NK-92 treated with Interleukin-12 subunit alpha and Interleukin-12 subunit beta, amount 100 ng/mL, for 24 hours (cell line): ENCODE results near the gene DGKH.
A peak's percentile ranks its signal among the peaks of the same experiment; 100 is the strongest.
"Not testable (repeated sequence)": the region's sequence is repeated elsewhere in the genome, so short reads cannot be mapped to it uniquely, and the experiment has no call there.

Experiments used
- DNase-seq: peaks from one replicate; lab custom pipeline; 2025; lab: John Stamatoyannopoulos, UW

DGKH gene

GRCh38 chr13:42225051-42225450 is 176.6 kb downstream of the DGKH start:
- no peak for DNase-seq

GRCh38 chr13:42226759-42227158 is 178.3 kb downstream of the DGKH start:
- not testable (repeated sequence) for DNase-seq

- no peak for DNase-seq
These were observed 180.1 kb downstream of the DGKH start for GRCh38 chr13:42228527-42228926.

DNA sequence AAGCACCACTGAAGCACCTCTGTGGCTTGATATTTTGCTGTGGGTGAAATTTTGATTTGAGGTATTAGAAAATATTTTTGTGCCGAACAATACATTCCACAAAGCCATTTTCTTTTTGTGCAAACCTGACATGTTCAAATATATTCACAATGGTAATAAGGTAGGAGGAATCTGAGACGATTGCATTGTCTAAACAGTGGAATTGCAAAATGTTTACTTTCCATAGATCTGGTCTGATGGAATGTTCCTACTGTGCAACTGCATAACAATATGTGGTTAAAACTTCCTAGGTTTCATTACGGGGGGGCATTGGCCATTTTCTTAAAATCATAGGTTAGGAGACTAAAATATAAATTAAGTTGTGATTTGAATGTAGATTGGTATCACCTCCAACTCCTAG is 180.8 kb downstream of the DGKH start:
- no peak for DNase-seq

DNA sequence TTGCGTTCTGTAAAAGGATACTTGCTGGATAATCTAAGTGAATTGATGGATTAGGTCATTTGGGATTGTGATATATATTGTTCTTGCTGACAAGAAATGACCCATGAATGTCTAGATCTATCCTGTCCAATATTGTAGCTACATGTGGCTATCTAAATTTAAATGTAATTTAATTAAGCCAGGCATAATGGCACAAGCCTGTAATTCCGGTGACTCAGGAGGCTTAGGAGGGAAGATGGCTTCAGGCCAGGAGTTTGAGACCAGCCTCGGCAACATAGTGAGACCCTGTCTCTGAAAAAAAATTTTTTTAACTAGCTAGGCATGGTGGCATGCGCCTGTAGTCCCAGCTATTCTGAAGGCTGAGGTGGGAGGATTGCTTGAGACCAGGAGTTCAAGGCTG is 184.2 kb downstream of the DGKH start:
- DNase-seq, result no peak

- DNase-seq, result no peak
These were observed 185.3 kb downstream of the DGKH start for GRCh38 chr13:42233726-42234125.

- DNase-seq, result no peak
These were observed 190.7 kb downstream of the DGKH start for GRCh38 chr13:42239161-42239560.

- DNase-seq, result no peak
These were observed 191.2 kb downstream of the DGKH start for GRCh38 chr13:42239644-42240043.

DNA sequence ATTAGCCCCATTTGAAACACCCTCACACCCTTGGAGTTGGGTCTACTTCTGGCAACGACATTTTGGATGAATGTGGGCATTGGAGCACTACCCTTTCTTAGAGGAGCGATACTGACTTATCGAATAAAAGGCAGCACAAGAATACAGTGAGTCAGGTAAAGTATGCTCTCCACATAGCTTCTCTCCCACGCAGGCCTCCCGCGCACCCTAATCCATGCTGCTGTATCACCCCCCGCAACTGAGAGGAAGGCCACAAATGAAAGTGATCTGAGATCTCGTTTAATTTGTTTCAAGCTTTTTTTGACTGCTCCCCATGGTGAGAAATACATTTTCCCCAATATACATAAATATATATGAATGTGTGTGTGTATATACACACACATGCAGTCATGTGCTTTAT is 198.1 kb downstream of the DGKH start:
- no peak for DNase-seq

GRCh38 chr13:42247883-42248282 is 199.4 kb downstream of the DGKH start:
- no peak for DNase-seq

- no peak for DNase-seq
These were observed 207.4 kb downstream of the DGKH start for GRCh38 chr13:42255886-42256285.

- no peak for DNase-seq
These were observed 210.3 kb downstream of the DGKH start for GRCh38 chr13:42258747-42259146.

DNA sequence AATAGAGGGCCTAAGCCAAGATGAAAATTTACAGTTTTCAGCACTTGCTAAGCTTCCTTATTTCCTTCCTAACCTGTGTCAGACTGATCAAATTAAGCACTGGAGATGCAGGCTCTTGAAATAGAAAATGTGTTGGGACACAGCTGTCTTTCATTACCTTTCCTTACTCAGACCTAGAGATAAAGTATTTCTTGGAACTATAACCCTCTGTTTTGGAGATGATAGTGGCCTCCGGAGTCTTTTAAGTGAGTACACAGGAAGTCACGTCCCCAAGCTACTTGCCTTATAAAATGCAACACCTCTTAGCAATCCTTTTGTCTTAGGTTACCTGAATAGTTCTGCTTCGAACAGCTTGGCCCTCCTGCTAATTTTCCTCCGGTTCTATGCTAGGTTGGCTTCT is 211.1 kb downstream of the DGKH start:
- no peak for DNase-seq

- no peak for DNase-seq
These were observed 212.6 kb downstream of the DGKH start for GRCh38 chr13:42260903-42261654.

- no peak for DNase-seq
These were observed 218.0 kb downstream of the DGKH start for GRCh38 chr13:42266473-42266872.

GRCh38 chr13:42270160-42270856 is 221.9 kb downstream of the DGKH start:
- no peak for DNase-seq

- DNase-seq, result no peak
These were observed 222.4 kb downstream of the DGKH start for GRCh38 chr13:42270857-42271215.

DNA sequence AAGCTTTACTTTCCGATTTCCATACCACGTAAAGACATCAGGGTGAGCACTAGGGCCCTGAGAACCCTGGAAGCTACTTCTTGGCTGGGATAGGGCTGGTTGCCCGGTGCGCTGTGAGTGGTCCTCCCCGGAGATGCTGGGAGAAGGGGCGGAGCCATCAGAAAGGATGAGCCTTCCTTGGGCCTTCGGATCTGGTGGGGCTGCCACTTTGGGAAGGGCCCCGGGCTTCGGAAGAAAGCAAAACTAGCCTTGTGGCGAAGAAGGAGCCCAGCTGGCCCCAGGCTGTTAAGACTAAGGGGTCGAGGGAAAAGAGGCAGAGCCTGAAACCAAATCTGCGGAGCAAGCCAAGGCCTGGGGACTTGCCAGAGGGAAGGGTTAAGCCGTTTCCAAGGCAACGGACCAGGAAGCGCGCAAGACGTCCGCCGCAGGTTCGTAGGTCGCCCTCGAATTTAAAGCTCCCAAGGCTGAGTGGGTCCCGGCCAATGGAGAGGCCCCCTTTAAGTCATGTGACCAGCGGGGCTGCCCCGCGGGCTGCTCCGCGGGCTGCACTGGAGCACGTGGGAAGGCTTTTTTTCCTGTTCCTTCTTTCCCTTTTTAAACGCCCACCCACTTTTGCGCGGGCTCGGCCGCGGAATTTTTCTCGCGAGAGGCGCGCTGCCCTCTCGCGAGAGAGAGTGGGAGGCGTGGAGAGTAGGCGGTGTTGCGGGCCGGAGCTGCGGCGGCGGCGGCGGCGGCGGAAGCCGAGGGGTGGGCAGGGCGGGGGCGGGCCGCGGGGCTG is 223.1 kb downstream of the DGKH start:
- DNase-seq, result peak; percentile 93

DNA sequence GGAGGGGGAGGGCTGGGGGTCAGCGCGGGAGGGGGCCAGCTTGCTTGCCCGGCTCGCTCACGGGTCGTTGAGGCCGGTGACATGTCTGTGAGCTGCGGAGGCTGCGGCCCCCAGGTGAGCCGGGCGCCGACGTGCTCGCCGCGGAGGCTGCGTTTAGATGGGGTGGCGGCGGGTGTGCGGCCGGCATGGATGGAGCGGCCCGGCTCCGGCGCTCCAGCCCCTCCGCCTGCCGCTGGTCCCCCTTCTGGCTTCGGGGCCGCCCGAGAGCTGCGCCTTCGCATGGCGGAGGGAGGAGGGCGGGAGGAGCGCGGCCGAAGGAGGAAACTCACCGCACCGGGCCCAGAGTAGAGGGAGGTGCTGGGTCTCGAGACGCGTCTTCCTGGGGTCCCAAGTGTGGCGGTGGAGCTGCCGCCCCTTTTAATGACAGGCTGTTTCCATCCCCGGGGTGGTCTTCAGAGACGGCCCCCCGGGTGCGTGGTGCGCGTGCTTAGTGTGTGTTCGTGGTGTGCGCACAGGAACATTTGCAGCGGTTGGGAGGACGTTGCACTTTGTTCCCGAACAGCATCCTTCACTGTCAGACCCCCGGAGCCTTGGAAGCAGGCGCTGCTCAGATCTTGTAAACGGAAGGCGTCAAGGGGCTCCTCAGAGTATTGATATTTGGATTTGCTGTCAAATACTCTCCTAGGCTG is 223.8 kb downstream of the DGKH start, which contains the start of gene AKAP11:
Gene AKAP11 (plus strand): TSS at position 38 of the 689 bp plus-strand sequence. CDS start 14,197 bp downstream, outside the sequence.
- peak; percentile 55 for DNase-seq

- no peak for DNase-seq
These were observed 224.3 kb downstream of the DGKH start for GRCh38 chr13:42272804-42273175.

GRCh38 chr13:42274386-42275097 is 226.1 kb downstream of the DGKH start:
- no peak for DNase-seq

- no peak for DNase-seq
These were observed 226.6 kb downstream of the DGKH start for GRCh38 chr13:42275098-42275471.
